GM21737 (cell line): ENCODE data around the gene CGB3.

Experiments
- ATAC-seq: cut with Tn5 transposase; IDR thresholded peaks from one replicate; pipeline ENCODE4 v1.9.1; 2021; ENCODE audit warnings: mild to moderate bottlenecking, moderate library complexity; ENCODE audit not compliant: unreplicated experiment

Gene CGB3

DNA sequence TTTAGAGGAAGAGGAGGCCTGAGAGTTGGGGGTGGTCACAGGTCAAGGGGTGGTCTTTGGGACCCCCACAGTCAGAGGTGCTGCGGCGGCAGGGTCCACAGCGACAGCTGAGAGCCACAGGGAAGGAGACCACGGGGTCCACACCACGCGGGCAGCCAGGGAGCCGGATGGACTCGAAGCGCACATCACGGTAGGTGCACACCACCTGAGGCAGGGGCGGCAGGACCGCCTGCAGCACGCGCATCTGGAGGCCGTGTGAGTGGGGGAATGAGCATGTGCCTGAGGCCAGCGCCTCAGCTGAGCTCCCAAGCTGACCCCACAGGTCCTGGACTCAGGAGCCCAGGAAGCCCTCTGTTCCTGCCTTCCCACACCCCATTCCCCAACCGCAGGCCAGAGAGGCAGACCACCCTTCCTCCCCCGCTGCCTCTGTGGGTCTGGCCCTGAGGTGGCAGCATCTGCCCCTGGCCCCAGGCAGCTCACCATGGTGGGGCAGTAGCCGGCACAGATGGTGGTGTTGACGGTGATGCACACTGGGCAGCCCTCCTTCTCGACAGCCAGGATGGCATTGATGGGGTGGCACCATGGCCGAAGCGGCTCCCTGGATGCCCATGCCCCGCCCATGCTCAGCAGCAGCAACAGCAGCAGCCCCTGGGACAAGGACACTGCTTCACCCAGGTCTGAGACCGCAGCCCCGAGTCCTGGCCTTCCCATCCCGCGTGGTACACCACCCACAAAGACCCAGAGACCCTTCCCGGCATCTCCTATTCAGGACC, 7.9 kb downstream of the CGB3 start:
- no peak for ATAC-seq

DNA sequence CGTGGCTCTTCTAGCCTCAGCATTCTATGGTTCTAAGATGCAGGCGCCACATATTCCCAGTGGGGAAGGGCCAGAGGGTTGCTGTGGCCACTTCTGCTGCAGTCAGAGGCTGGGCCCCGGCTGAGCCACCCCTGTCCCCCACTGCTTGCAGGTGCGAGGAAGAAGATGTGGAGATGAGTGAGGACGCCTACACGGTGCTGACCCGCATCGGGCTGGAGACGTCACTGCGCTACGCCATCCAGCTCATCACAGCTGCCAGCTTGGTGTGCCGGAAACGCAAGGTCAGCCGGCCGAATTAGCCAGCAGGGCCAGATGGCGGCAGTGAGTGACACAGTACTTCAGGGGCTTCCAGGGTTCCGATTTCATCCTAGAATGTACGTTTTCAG, 9.3 kb downstream of the CGB3 start:
- ATAC-seq: no peak

DNA sequence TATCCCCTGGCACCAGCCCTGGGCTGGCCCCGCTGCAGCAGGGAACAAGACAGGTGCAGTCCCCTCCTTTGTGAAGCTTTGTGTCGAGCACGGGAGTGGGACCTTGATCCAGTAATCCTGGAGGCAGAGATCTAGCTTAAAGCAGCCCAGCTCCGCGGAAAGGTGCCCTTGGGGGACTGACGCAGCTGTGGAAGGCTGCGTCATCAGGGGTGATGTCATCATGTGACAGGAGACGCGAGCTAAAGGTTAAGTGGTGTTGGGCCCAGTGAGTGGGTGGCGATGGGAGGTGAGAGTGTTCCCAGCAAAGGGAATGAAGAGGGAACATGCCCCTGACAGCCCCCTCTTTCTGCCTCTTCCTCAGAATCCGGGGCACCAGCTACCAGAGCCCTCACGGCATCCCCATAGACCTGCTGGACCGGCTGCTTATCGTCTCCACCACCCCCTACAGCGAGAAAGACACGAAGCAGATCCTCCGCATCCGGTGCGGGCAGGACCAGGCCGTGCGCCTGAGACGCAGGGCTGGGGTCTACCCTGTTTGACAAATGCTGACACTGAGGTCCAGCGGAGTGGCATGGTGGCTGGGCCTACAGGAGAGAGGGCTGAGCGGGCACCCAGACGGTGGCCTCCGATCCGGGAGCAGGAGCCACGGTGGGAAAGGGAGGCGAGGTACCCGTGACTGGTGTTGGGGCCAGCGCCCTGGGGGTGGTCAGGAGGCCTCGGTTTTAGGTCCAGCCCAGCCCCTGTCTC, 9.8 kb downstream of the CGB3 start:
- ATAC-seq: no peak

DNA sequence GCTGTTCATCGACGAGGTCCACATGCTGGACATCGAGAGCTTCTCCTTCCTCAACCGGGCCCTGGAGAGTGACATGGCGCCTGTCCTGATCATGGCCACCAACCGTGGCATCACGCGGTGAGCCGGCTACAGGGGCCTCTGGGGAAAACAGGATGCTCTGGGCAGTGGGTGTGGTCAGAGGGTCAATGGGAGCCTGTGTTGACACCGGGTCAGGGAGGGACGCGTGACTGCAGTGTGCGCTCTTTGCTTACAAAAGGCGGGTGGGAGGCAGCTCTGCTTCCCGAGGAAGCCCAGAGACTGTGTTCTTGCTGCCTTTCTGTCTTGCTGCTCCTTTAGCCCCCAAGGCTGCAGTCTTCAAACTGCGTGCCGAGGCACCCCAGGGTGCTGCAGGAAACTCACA, 12.9 kb downstream of the CGB3 start:
- ATAC-seq: no peak

DNA sequence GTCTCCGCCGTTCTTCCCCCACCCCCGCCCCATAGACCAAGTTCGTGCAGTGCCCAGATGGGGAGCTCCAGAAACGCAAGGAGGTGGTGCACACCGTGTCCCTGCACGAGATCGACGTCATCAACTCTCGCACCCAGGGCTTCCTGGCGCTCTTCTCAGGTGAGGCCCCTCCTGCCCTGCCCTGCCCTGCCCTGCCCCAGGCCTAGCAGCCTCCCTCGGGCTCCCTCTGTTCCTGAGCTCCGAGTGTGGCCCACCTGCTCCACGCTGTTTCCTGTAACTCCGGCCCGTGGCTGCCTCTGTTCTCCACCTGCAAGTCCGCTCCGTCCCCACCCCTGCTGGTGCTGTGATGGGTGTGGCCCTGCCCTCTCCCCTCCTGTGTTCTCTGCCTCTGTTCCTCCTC, 13.7 kb downstream of the CGB3 start:
- ATAC-seq: no peak

DNA sequence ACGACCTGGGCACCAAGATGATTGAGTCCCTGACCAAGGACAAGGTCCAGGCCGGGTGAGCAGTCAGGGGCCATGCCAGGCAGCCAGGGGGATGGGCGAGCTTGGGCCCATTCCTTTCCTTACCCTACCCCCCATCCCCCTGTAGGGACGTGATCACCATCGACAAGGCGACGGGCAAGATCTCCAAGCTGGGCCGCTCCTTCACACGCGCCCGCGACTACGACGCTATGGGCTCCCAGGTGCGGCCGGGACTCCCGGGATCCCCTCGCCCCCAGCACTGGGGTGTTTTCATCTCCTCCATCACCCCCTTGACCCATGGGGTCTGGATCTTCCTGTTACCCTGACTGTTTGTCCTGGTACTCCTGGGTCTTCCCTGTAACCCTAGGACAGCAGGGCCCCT, 14.3 kb downstream of the CGB3 start:
- no peak for ATAC-seq

DNA sequence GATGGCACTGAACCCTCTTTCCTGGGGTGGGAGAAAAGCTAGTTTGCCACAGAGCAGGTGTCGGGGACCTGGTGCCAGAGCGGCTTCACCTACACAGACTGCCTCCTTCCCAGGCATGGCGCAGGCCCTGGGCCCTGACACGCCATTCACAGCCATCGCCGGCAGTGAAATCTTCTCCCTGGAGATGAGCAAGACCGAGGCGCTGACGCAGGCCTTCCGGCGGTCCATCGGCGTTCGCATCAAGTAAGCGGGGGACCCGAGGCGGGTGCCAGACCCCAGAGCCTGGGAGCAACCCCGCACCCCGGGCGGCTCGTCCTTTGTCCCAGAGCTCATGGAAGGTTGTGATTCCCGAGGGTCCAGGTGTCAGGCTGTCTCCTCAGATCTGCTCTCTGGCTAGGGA, 17.2 kb downstream of the CGB3 start:
- ATAC-seq: no peak

DNA sequence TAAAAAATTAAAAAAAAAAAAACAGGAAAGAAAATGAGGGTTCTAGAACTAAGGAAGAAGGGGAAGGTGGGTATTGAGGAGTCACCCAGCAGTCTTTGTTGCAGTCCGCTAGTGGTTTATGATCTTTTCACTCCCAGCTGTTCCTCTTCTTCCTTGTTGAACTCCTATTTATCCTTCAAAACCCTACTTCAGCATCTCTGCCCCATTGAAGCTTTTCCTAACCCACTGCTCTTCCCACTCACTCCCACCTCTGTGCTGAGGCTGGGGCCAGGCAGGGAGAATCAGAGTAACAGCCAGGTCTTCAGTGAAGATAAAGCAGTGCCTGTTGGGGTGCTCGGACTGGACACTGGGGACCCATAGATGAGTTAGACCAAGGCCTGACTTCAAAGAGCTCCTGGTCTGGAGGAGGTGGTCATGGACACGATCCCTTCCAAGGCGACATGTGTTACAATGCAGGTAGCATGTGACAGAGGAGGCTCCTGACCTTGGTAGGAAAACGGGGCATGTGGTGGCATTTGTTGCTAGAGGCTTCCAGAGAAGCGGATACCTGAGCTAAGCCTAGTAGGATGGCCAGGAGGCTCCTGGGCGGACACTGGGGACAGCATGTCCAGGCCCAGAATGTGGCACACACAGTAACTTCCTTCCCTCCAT, 19.0 kb downstream of the CGB3 start:
- ATAC-seq: no peak

DNA sequence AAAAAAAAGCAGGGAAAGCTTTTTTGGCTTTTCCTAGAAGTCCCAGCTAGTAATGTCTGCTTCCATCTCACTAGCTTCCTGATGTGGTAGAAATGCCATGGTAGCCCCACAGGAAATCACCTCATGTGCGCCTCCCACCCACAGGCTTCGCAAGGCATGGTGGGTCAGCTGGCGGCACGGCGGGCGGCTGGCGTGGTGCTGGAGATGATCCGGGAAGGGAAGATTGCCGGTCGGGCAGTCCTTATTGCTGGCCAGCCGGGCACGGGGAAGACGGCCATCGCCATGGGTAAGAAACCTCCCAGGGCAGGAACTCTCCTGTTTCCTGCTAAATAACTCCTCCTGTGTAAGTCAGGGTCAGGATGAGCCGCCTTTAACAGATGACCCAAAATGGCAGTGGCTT, 20.0 kb downstream of the CGB3 start:
- ATAC-seq: no peak

DNA sequence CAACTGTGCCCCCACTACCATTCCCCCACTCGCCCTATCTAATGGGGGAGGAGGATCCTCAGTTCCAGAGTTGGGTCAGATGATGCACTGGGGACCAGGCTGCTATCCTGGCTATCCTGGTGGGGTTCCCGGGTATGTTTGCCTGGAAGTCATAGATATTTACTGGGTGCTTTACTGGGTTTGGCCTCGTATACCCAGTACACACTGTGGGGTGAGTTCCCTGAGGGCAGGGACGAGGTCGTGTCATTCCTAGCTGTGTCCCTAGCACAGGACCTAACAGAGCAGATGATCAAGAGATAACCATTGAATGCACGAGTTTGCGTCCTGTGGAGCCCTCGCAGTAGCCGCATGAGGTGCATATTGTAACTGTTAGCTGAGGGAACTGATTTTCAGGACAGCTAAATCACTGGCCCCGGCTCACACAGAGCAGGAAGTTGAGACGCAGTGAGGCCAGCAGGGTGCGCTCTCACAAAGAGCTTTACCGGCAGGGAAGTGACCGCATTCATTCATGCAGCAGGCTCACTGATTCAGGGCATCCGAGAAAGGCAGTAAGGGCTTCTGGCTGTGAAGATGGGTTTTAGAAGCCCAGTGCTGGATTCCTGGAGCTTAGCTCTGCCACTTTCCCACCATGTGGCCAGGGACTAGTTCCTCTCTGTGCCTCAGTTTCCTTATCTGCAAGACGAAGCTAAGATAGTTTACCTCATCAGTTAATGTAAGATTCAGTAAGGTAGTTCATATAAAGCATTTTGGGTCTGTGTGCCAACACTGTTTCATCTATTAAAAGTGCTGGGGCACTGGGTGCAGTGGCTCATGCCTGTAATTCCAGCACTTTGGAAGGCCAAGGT, 24.4 kb downstream of the CGB3 start:
- no peak for ATAC-seq

DNA sequence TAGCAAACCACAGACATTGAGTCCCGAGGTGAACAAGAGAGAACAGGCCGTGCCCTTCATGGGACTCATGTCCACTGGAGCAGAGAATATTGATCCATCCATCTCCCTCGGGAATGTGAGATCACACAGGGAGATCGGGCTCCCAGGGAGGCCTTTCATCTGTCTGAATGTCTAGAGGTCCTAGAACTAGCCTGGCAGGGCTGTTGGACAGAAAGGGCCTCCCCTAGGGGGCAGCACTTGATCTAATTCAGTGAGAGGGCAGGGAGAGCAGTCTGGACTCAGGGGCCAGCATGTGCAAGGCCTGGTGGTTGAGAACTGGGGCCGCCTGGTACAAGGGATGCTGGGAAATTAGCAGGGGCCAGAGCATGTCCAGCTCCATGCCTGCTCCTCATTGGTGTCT, 26.2 kb downstream of the CGB3 start:
- ATAC-seq: no peak

DNA sequence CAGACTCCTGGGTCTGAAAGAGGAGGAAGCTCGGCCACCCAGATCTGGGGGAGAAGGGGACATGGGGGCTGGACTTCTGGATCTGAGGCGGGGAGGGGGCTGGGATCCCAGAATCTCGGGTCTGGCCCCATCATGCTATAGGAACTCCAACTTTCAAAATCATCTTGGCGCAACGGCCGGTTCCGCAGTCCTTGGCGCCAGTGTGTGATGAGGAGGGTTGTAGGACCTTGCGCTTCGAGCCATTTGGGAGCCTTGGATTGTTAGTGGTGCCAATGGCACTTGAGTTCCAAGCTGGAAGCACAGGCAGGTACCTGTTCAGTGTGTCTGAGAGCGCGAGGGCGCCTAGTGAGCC, 30.1 kb downstream of the CGB3 start:
- no peak for ATAC-seq

DNA sequence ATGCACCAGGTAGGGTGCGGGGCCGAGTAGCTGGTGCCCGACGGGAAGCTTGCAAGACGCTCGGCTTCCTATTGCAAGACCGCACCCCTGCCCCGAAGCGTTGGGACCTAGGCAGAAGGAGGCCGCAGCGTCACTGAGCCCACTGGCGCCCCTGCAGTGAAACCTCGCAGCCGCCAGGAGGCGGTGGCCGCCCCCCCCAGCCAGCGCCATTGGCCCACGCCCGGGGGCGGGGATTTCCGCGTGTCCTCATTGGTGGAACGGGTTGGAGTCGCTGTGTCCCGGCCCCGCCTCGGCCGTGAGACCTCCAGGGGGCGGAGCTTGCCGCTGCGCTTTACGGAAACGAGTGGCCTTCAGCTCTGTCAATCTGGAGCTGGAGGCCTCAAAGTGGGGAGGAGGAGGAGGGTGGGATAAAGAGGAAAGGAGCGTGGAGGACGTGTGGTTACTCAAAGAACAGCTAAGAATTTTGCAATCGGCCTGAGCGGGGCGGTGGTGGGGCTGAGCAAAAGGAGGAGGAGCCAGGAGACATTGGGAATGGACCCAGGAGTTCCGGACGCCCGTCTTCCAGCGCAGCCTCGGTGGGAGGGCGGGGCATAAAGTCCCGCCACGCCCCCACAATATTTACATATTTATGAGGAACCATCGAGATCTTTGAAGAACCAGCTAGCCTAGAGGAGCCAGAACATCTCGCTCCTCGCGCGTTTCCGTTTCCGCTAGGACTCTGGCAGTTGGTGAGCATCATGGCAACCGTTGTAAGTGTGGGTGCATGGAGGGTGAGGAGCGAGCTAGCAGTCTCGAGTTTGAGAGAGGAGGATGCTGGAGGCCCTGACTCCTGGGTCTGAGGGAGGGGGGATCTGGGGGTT, 30.7 kb downstream of the CGB3 start, which contains the start of the genes GYS1 and RUVBL2:
Gene GYS1, minus strand, starts transcription at position 135 of the 860 bp plus-strand sequence. CDS start 197 bp downstream, outside the sequence.
Gene RUVBL2, plus strand, starts transcription at position 713 of the 860 bp plus-strand sequence. Its CDS starts 25 bp downstream, at position 738.
- peak; percentile 81 for ATAC-seq

DNA sequence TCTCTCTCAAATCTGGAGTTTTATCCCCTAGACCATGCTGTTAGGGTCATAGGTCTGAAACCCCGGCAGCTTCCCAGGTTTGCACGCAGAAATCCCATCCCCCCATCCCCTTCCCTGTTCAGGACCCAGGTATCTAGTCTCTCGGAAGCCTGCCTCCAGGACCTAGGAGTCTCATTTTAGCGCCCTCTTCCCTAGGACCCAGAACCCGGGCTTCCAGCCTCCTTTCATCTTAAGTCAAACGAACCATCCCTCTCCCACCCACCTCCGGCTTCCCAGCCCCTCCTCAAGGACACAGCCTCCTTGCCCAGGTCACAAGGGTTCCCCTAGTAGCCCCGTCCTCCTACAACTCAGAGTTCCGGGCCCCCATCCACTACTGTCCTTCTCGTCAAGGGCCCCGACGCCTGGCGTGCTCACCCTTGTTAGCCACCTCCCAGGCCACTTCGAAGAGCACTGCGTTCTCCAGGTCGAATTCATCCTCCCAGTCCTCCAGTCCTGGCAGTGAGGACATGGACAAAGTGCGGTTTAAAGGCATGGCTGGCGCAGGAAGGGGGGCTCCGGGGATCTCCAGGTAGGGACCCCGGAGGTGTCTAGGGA, 31.5 kb downstream of the CGB3 start:
- ATAC-seq: peak; percentile 9

DNA sequence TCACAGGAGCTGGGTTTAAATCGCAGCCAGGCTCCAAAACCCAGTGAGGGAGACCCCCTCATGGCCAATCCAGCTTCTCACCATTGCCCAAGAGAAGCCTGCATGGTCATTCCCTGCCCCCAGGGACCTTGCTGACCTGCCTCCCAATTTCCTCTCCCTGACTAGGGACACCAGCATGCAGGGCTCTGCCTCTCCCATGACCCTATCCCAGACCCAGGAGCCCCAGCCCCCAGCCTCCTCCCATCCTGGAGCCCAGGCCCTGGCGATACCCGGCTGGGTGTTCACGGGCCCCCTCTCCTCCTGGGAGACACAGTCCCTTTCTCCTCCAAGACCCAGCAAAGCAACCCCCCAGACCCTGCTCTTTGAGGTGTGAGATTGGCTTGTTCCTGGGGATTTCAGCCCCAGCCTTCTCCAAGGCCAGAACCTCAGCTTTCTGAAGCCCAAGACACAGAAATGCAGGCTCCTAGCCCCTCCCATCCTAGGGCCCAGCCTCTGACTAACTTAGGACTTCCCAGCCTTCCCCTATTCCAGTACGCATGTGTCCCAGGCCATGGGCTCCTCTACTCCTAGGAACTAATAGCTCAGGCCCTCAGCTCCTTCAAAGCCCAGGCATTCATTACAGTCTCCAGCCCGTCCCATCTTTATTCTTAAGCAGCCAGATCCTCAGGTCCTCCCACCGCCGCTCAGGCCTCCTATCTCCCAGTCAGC, 32.1 kb downstream of the CGB3 start:
- ATAC-seq: no peak

DNA sequence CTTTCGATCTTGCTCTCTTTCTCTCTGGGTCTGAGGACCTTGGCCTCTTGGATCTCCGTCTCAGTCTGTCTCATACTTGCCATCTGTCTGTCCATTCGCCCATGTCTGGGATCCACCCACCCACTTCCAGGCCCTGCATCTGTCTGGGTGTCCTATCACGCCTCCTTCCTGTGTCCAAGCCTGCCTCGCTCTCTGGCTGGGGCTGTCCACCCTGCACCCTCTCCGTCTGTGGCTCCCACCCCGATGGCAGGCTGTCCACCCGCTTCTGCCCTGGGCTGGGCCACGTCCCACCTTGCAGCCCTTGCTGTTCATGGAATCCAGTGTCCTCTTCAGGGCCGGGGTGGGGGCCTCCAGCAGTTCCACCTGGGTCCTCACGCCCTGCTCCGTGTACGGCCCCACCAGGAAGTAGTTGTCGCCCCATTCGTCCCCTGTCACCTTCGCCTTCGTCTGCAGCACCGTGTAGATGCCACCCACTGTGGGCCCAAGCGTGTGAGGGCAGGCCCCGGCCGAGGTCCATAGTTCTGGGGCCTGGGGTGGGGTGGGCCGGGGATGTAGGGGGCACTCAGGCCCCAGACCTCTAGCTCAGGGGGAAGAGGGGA, 33.0 kb downstream of the CGB3 start:
- ATAC-seq: no peak

DNA sequence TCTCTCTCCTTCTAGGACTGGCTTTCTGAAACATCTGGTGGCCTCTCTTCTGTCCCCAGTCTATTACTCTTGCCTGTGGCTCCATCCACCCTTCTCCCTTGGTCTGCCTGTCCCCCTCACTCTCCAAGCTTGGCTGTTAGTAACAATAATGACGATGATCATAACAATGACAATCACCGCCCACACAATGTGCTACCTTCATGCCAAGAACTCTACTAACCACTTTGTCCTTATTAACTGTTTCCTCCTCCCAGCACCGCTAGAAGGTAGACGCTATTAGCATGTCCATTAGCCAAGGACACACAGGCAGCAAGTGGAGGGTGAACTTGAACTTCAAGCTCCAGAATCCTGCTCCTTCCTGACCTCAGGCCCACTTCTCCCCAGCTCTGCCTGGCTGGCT, 33.7 kb downstream of the CGB3 start:
- ATAC-seq: no peak

DNA sequence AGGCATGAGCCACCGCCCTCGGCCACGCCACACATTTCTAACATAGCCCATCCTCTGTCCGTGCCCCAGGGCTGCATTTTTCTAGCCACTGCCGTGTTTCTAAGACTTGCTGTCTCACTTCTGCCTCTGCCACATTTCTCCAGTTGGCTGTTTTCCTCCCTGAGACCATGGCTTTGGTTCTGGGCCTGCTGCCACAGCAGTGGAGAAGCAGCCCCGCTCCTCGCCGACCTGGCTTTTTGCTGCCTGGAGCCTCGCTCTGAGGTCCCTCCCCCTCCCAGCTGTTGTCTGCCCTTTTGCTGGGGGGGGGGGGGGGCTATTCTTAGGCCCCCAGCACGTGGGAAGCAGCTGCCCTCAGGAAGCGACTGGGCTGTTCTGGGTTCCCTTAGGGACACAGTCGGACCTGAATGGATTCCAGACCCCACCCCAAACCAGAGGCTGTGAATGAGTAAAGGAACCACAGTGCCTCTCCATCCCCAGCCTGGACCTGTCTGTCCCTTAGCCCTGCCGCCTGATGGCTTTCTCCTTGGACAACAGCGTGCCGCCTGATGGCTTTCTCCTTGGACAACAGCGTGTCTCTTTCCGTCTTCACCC, 34.3 kb downstream of the CGB3 start:
- no peak for ATAC-seq
